DOHH2 (cell line): ENCODE results near the gene ZNF106.

Experiments
- H3F3A ChIP-seq: fragments of 200-600 bp; sonication (generic), shearing (Covaris generic); 2 replicates; pipeline ENCODE4 v1.6.0; 2016; ENCODE audit warnings: antibody characterized with exemption, mild to moderate bottlenecking; ENCODE audit not compliant: control insufficient read depth, insufficient read depth
- H3K27ac ChIP-seq: fragments of 200-600 bp; sonication (generic); 2 replicates; pipeline ENCODE4 v1.5.1; 2014; ENCODE audit warnings: low read depth, mild to moderate bottlenecking, low read length, moderate library complexity
- H3K27me3 ChIP-seq: fragments of 200-600 bp; sonication (generic); 2 replicates; pipeline ENCODE4 v1.6.1; 2014; ENCODE audit warnings: mild to moderate bottlenecking, low read length, mixed read lengths; ENCODE audit not compliant: control insufficient read depth
- H3K36me3 ChIP-seq: fragments of 200-600 bp; sonication (generic); 2 replicates; pipeline ENCODE4 v1.6.1; 2014; ENCODE audit warnings: mild to moderate bottlenecking, low read length, moderate library complexity, mixed read lengths; ENCODE audit not compliant: control insufficient read depth
- H3K4me1 ChIP-seq: fragments of 200-600 bp; sonication (generic); 2 replicates; pipeline ENCODE4 v1.6.1; 2014; ENCODE audit warnings: mild to moderate bottlenecking, low read length, mixed read lengths; ENCODE audit not compliant: control insufficient read depth
- H3K4me2 ChIP-seq: fragments of 200-600 bp; sonication (generic); 2 replicates; pipeline ENCODE4 v1.6.0; 2014; ENCODE audit warnings: mild to moderate bottlenecking, low read length, moderate library complexity
- H3K4me3 ChIP-seq: fragments of 200-600 bp; sonication (generic); 2 replicates; pipeline ENCODE4 v1.5.1; 2014; ENCODE audit warnings: mild to moderate bottlenecking, low read length, mixed read lengths
- H3K79me2 ChIP-seq: fragments of 200-600 bp; sonication (generic); 2 replicates; pipeline ENCODE4 v1.6.1; 2014; ENCODE audit warnings: mild to moderate bottlenecking, low read length, mixed read lengths; ENCODE audit not compliant: control insufficient read depth
- H3K9me2 ChIP-seq: fragments of 200-600 bp; sonication (generic); replicated peaks from 2 replicates; pipeline ENCODE4 v1.6.1; 2014; ENCODE audit warnings: mild to moderate bottlenecking, low read length, mixed read lengths; ENCODE audit not compliant: control insufficient read depth
- H3K9me3 ChIP-seq: fragments of 200-600 bp; sonication (generic); 2 replicates; pipeline ENCODE4 v1.6.1; 2014; ENCODE audit warnings: antibody characterized with exemption, low read length, mixed read lengths; ENCODE audit not compliant: control insufficient read depth, insufficient read depth
- H4K20me1 ChIP-seq: fragments of 200-600 bp; sonication (generic); 2 replicates; pipeline ENCODE4 v1.6.0; 2014; ENCODE audit warnings: low read depth, mild to moderate bottlenecking, antibody characterized with exemption, low read length, moderate library complexity; ENCODE audit not compliant: control insufficient read depth, insufficient read depth
- CTCF ChIP-seq: fragments of 200-600 bp; sonication (generic); IDR thresholded peaks from one replicate; pipeline ENCODE4 v1.5.1; 2014; ENCODE audit warnings: antibody characterized with exemption, mild to moderate bottlenecking, low read depth, low read length; ENCODE audit not compliant: poor library complexity, severe bottlenecking
- EZH2phosphoT487 ChIP-seq: fragments of 200-600 bp; sonication (generic); IDR thresholded peaks from 2 replicates; pipeline ENCODE4 v1.6.1; 2017; ENCODE audit warnings: borderline replicate concordance, mild to moderate bottlenecking, antibody characterized with exemption, low read length, moderate library complexity, mixed read lengths

Gene ZNF106

GRCh38 chr15:42482701-42483100 is 8.2 kb downstream of the ZNF106 start:
- H3K9me3 ChIP-seq: no peaks in the 10 kb centered on the region
- no peaks in the 10 kb centered on the region for H3K4me1 ChIP-seq
- H3K79me2 ChIP-seq: peaks cover 55% of the 10 kb centered on the region
- H3K4me2 ChIP-seq: no peak overlapping the region
- H4K20me1 ChIP-seq: no peaks in the 10 kb centered on the region
- no peak overlapping the region for H3K27ac ChIP-seq
- no peaks in the 10 kb centered on the region for H3K9me2 ChIP-seq
- no peaks in the 10 kb centered on the region for H3F3A ChIP-seq
- TF ChIP-seq CTCF (no peak), EZH2phosphoT487 (no peak)
- no peaks in the 10 kb centered on the region for H3K27me3 ChIP-seq
- H3K36me3 ChIP-seq: peaks cover 5% of the 10 kb centered on the region; the same call in 1 of the 2 replicates
- no peak overlapping the region for H3K4me3 ChIP-seq

- H4K20me1 ChIP-seq: no peaks in the 10 kb centered on the region
- H3K27me3 ChIP-seq: no peaks in the 10 kb centered on the region
- peaks cover 15% of the 10 kb centered on the region for H3K36me3 ChIP-seq
- no peak overlapping the region for H3K4me3 ChIP-seq
- no peaks in the 10 kb centered on the region for H3K9me3 ChIP-seq
- TF ChIP-seq EZH2phosphoT487: no peak
- no peak for TF ChIP-seq CTCF
- H3K79me2 ChIP-seq: peaks cover 39% of the 10 kb centered on the region
- peaks cover 10% of the 10 kb centered on the region for H3K4me1 ChIP-seq
- no peak overlapping the region for H3K4me2 ChIP-seq
- no peak overlapping the region for H3K27ac ChIP-seq
- H3F3A ChIP-seq: peaks cover 11% of the 10 kb centered on the region
- H3K9me2 ChIP-seq: no peaks in the 10 kb centered on the region
Observed at GRCh38 chr15:42474827-42475226, 16.1 kb downstream of the ZNF106 start.

DNA sequence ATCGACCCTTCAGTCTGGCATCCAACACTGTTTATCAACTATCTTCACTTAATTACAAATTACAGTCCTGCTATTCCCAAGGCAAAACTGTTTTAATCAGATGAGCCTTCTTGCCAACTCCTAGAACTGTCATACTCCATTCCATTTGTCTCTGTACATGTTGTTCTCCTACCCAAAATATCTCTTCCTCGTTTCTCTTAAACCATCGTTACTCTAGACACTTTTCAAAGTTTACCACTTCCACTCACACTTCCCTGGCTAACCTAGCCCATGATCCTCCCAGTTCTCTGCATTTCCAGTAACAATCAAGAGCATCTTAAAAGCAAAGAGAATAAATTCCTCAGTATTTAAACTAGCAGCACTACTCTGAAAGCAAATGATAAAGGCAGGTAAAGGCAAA is 19.9 kb downstream of the ZNF106 start:
- H3F3A ChIP-seq: peaks cover 8% of the 10 kb centered on the region
- H3K36me3 ChIP-seq: peaks cover 18% of the 10 kb centered on the region
- no peaks in the 10 kb centered on the region for H3K27me3 ChIP-seq
- no peak overlapping the region for H3K4me3 ChIP-seq
- H3K79me2 ChIP-seq: peaks cover 35% of the 10 kb centered on the region
- no peak for TF ChIP-seq CTCF
- no peak for TF ChIP-seq EZH2phosphoT487
- no peaks in the 10 kb centered on the region for H4K20me1 ChIP-seq
- peaks cover 10% of the 10 kb centered on the region for H3K4me1 ChIP-seq
- H3K4me2 ChIP-seq: no peak overlapping the region
- no peaks in the 10 kb centered on the region for H3K9me3 ChIP-seq
- H3K9me2 ChIP-seq: no peaks in the 10 kb centered on the region
- no peak overlapping the region for H3K27ac ChIP-seq
